NCI-H1694 treated with DMSO at 0.1 percent for 48 hours (cell line): ENCODE measurements around the gene VTI1A.
"Not testable (repeated sequence)": the region's sequence is repeated elsewhere in the genome, so short reads cannot be mapped to it uniquely, and the experiment has no call there.

Experiments
- DNase-seq: peaks from one replicate; lab custom pipeline; 2025; lab: John Stamatoyannopoulos, UW

The VTI1A gene

DNA sequence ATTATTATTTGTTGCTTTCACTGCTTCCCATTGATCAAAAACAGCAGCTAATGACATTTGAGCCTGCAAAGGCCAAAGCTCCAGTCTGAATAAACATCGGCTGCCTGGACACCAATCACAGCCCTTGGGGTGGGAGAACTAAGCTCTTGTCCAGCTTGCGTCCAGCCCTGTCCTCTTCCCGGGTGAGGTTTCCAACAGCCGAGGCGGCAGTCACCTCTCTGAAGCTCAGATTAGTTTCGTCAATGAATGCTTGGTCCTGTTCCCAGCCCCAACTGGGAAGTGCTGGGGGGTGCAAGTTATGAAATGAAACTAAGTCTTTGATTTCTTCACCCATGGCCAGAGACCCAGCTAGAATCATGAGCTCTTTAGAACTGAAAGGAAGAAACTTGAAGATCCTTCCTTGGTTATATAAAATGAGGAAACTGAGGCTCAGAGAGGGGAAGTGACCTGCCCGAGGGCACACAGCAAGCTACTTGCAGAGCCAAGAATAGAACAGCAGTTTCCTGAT lies 389.0 kb downstream of the VTI1A start:
- no peak for DNase-seq

DNA sequence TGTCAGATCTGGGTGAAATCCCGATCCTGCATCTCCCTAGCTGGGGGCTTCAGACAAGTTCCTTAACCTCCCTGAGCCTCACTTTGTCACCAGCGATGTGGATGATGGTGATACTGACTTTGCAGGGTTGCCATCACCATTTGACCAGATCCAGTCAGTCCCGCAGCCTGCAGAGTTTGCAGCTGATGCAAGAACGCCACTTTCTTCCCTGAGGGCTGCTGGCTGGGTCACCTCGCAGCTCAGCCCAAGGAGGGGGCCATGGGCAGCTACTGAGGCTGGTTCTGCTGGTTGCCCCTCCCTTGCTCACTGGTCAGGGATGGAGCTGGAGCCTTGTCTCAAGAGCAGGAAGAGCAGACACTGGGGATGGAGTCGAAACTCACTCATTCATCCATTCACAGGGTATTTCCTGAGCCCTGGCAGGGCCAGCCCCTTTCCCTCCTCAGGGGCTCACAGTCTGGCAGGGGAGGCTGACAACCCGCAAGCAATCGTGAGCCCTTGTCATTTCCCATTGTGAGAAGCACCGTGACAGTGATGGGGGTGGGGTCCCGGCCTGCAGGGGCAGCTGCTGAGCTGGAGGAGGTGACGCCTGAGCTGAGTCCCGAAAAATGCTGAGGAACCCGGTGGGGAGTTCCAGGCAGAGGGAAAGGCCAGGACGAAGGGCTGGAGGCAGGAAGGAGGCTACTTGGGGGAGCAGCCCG lies 391.9 kb downstream of the VTI1A start:
- no peak for DNase-seq

- DNase-seq = no peak
Observed at GRCh38 chr10:112839928-112840654, 393.1 kb downstream of the VTI1A start.

DNA sequence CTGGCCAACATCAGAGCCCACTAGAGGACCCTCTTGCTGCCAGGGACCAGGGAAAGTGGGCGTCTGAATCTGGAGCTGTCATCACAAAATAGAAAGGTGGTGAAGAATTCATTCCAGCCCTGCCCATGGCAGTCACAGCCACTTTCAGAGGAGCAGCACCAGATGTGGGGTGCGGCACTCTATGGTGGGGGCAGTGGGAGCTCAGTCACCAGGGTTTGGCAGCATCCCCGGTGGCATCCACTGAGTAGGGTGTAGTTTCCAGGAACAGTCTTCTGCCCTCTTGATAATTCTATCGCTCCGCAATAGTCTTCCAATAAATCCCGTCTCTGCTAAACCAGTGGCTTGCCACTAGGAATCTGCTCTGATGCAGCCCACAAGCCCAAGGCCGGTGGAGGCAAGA lies 394.5 kb downstream of the VTI1A start:
- no peak for DNase-seq

DNA sequence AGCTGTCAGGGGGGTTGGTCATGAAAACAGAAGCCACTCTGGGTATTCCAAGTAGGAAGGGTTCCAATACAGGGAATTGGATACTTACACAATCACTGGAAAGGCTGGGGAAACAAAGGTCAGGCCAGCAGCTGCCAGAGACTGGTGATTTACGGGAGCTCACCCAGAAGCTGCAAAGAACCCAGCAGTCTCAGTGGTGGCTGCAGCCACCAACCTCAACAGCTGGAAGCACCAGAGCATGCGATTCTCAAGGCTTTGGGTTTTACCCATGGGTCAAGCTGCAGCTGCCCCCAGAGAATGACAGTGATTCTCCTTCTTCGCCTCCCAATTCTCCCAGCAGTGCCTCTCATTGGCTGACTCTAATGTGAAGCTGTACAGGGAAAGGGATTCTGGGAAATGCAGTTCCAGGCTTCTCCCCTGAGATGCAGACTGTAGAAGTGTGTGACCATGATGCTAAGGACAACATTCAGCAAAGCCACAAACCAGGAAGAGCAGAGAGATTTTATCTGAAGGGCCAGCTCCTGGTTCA lies 395.9 kb downstream of the VTI1A start:
- no peak for DNase-seq

DNA sequence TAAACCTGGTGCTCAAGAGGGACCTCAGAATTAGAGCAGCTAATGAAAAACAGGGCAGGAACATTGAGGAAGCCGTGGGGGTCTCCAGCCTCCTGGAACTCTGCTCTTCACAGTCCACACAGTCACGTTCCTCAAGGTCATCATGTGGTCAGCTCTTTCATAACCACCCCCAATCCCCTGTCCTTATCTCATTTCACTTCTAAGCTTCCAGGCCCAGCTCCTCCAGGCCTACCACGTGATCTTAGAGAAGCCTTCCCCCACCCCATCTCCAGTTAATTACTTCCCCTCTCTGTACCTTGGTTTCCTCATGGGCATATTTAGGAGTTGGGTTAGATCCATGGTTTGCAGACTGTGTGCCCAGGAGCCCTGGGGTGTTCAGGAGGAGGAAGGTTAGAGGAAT lies 396.6 kb downstream of the VTI1A start:
- no peak for DNase-seq

- no peak for DNase-seq
Observed at GRCh38 chr10:112844681-112845544, 397.9 kb downstream of the VTI1A start.

- no peak for DNase-seq
Observed at GRCh38 chr10:112847778-112848177, 400.8 kb downstream of the VTI1A start.

- no peak for DNase-seq
Observed at GRCh38 chr10:112848228-112848627, 401.2 kb downstream of the VTI1A start.

DNA sequence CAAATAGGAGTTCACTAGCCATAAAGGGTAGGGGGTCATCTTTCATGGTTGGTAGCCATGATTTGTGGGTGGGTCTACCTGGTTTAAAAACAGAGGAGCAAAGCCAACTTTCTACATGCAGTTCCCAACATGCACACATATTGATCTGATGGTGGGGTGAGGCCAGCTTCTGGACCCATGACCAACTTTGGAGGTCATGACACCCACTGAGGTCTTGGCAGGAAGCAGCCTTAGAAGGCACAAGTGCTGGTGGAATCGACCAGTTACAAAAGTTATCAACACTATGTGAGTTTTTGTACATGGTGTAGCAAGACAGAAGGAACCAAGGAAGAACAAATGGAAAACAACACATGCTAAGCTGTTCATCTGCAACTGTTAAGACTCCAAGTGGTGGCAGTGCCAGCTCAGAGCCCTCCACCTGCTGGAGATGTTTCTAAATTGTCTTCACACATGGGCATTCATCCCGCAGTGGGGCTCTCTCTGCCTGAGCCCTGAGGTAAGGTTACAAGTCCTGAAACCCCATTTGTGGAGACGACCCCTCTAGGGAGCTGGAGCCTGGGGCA lies 401.9 kb downstream of the VTI1A start:
- no peak for DNase-seq

- DNase-seq = no peak
Observed at GRCh38 chr10:112849546-112849945, 402.5 kb downstream of the VTI1A start.

GRCh38 chr10:112851181-112851580 lies 404.2 kb downstream of the VTI1A start:
- DNase-seq = no peak

DNA sequence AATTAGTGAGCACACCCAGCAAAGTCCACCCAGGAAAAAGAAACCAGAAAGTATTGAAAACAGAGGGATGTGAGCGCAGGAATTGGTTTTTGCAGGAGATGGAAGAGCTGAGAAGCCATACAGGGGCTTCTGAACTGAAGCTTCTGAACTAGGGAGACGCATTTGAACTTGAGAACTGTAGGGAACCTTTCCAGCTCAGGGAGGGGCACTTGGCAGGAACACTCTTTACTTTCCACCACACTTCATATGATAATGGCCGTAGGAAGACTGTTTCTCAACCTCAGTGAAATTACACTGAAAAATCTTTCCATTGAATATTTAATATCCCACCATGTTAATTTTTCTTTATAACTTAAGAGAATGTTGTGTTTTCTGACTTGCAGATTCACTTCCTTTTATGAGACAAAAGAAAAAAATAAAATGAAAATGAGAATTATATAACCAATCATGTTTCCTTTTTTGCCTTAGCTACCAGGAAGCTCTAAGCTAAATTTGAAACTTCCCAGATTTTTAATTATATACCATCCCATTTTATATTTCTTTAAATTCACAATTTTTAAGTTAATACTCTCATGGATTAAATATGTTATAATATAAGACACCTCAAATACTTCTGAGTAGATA lies 404.7 kb downstream of the VTI1A start:
- no peak for DNase-seq

- DNase-seq = no peak
Observed at GRCh38 chr10:112852306-112852705, 405.3 kb downstream of the VTI1A start.

- no peak for DNase-seq
Observed at GRCh38 chr10:112855134-112855533, 408.1 kb downstream of the VTI1A start.

- DNase-seq = no peak
Observed at GRCh38 chr10:112857493-112857892, 410.5 kb downstream of the VTI1A start.

DNA sequence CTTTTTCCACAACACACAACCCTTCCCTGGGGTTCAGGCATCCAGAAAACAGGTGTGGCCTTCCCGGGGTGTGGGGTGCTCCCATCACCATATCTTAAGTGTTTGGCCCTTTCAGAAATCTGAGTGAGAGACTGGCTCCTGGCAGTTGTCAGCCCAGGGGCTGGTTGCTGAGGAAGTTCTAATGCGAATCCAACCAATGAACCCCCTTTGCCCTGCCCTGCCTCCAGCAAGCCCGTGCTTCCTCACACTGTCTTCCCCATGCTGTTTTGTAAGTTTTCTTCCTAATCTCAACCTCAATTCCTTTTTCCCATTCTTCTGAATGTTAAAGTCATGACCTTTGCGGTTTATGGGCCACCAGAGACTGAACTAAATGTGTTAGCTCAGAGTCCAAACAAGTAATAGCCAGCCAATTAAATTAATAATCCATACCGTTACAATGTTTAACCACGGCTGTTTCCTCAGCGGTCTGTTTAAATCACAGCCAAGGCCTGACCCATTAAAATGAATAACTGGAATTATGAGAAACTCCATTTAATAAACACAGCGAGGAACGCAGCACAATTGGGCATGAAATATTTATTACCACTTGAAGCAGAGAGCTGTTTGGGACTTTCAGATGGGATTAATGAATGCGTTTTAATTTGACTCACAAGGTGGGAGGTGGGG lies 412.1 kb downstream of the VTI1A start:
- DNase-seq = no peak

- DNase-seq = no peak
Observed at GRCh38 chr10:112859793-112860192, 412.8 kb downstream of the VTI1A start.

- DNase-seq = not testable (repeated sequence)
Observed at GRCh38 chr10:112863461-112863860, 416.4 kb downstream of the VTI1A start.
